ENCODE measurements around the gene DNMT1.

GRCh38 chr19:10105509-10106099, 89.1 kb downstream of the DNMT1 start:
- no peak for TF ChIP-seq CTCF (IDR thresholded peaks at IDR 0.05)
- no peak for TF ChIP-seq EP300 (IDR thresholded peaks at IDR 0.05)
- no peak for TF ChIP-seq POLR2A (IDR thresholded peaks at IDR 0.05)
- no peak for TF ChIP-seq POLR2AphosphoS5 (IDR thresholded peaks at IDR 0.05)

Measured in suprapubic skin (tissue), 4 donors.